Neural progenitor cell (in vitro differentiated cells): Measurements from ENCODE around the gene TMEM108.

Source experiments
- CTCF ChIP-seq: fragments of 200-600 bp; sonication (generic); IDR thresholded peaks from 2 replicates; pipeline ENCODE4 v1.5.1; 2017; ENCODE audit warnings: antibody characterized with exemption, mild to moderate bottlenecking
- EZH2phosphoT487 ChIP-seq: fragments of 200-600 bp; sonication (generic); IDR thresholded peaks from 2 replicates; pipeline ENCODE4 v1.6.1; 2017; ENCODE audit warnings: antibody characterized with exemption

- TF ChIP-seq CTCF (no peak), EZH2phosphoT487 (no peak)
Measured at GRCh38 chr3:133246773-133247172, 208.6 kb downstream of the TMEM108 start.
